GM19023 (cell line): ENCODE measurements around the gene PURA.
"Not testable (repeated sequence)": the region's sequence is repeated elsewhere in the genome, so short reads cannot be mapped to it uniquely, and the experiment has no call there.

ENCODE experiments used
- ATAC-seq: cut with Tn5 transposase; IDR thresholded peaks from one replicate; pipeline ENCODE4 v1.9.1; 2021; ENCODE audit warnings: mild to moderate bottlenecking, moderate library complexity; ENCODE audit not compliant: unreplicated experiment

Gene PURA

GRCh38 chr5:140134277-140134935 lies 20.5 kb downstream of the PURA start:
- ATAC-seq: no peak

DNA sequence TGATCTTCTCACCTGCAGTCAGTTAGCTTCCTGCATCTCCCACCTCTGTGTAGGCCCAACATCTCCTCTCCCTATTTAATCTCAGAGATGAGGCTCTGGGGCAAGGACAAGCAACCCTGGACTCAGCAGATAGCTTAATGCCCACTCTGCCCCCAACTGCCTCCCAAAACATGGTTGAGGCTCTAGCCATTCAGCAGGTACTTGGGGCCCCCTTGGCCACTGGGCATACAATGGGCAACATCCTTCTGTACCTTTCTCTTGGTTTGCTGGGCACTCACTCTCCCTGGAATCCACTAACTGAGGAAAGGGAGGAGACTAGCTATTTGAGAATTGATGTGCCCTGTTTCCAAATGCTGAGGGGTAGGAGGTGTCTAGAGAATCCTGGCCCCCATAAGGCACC lies 21.2 kb downstream of the PURA start:
- no peak for ATAC-seq

DNA sequence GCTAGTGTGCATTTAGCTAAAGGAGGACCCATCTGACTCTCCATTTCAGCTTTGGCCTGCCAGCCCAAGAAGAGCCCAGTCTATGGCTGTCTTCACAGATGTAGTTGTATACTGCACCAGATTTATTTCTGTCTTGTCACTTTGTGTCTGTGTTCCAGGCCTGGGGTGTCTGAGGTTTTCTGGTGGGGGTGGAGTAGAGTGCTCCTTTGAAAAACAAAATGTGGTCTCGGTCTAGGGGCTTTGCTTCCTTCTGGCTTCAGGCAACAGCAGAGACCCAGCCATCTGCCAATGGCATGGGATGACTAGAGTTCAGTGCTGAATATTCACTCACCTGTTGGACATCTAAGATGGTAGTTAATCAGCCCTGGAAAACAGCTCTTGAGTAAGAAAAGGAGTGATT lies 22.7 kb downstream of the PURA start:
- no peak for ATAC-seq

GRCh38 chr5:140140435-140140834 lies 26.5 kb downstream of the PURA start:
- ATAC-seq: no peak

DNA sequence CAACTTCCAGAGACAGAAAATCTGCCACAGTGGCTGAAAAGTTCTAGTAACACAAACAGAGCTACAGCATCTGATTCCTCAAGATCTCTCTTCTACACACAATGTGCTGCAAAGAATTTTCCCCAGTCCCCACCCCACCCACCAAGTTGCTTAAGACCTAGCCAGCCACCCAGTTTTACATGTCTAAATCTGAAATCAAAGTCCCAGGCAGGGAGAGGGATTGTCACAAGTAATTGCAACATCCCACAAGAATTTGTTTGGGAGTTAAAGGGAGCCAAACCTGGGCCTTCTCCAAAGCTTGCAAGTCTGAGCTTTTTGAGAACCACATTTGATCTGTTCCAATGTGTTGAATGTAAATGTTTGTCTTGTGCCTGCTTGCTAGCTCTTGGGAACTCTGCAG lies 27.3 kb downstream of the PURA start:
- no peak for ATAC-seq

- no peak for ATAC-seq
Measured at GRCh38 chr5:140142246-140142645, 28.3 kb downstream of the PURA start.

DNA sequence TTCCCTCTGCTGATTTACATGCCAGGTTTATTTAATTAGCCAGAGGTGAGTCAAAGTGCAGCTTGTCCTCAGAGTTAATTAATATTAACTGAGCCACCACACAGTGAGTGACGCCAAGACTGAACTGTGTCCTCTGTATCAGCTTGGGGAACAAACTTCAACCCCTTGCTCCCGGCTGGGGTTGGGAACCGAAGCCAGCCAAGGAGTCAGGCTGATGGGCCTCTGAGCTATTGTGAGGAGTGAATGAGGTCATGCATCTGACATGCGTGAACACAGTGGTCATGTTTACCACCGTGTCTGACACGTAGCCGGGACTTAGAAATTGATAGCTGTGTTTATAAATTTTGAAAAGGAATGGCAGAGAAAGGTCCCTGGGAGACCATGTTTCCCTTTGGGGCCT lies 28.9 kb downstream of the PURA start:
- no peak for ATAC-seq

DNA sequence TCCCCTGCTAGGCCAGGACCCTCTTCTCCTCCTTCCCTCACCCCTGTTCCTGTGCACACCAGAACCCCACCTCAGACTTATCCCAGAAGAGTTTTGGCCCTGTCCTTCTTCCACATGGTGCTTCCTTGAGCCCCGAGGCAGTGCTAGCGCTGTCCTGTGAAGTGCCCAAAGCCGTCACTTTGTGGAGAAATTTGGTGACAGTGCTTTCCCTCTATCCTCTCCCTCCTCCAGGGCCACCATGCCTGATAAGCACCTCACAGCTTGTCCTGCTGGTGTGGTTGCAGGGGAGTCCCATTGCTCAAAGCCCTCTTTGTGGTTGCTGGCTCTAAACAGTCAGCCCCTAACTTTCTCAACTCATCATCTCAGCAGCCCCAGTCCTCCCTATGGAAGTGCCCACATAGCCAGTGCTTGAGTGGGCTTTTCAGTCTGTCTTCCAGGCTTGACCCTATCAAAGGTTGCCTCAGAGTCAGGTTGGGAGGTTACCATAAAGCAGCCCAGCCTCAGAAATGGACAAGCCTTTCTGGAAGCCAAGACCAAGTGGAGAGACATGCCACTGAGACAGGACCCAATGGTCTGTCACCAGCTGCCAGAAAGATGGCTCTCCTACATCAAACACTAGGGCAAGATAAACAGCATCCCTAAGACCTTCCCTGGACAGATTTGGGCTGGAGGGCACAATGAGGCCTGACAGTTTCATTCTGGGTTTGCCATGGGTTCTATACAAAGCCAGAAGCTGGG lies 29.8 kb downstream of the PURA start:
- ATAC-seq: peak; percentile 8

GRCh38 chr5:140145256-140145655 lies 31.3 kb downstream of the PURA start:
- no peak for ATAC-seq

GRCh38 chr5:140145818-140146522 lies 32.1 kb downstream of the PURA start:
- peak; percentile 66 for ATAC-seq

DNA sequence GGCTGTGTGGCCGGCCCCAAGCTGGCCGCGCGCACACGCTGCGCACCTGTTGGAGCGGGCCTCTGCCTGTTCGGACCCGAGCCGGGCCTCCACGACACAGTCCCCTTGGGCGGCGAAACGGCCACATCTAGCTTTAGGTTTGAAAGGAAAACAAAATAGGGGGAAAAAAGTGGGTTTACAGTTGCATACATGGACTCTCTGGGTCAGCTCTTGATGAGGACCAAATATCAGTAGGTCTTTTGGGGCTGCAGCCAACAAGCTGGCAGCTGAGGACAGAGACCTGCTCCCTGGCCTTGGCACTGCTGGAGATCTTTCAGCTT lies 32.6 kb downstream of the PURA start:
- no peak for ATAC-seq

DNA sequence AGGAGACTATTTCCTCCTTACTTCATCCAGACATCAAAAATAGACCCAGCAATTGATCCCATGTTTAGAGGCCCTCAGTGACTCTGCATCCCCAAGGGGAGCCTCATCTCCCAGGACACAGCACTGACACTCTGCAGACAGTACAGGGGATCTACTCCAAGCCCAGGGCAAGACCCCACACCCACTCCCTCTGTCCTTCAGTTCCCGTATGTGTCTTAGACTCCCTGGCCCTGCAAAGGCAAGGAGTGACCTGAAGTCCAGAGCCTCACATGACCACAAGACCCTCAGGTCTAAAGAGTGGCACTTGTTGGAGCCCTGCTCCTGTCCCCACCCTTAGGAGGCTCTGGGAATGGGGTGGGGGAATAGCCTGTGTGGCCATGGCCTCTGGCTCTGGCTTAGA lies 33.6 kb downstream of the PURA start:
- ATAC-seq: no peak

DNA sequence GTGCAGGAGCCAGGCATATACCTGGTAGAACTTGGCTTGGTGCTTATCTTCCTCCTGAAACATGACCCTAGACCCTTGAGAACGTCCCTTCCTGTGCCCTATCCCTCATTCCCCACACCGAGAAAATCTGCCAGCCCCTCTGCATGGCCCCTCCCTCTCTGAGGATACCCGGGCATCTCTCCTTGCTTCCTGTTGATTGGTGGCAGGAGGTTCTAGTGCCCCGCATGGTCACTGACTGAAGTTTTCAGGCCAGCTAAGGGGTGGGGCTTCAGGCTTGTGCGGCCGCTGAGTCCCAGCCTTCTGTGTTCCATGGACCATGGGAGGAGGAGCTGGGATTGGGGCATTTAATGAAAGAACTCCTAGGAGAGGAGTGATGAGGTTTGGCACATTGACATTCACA lies 34.6 kb downstream of the PURA start:
- ATAC-seq: no peak

GRCh38 chr5:140150201-140150600 lies 36.3 kb downstream of the PURA start:
- no peak for ATAC-seq

DNA sequence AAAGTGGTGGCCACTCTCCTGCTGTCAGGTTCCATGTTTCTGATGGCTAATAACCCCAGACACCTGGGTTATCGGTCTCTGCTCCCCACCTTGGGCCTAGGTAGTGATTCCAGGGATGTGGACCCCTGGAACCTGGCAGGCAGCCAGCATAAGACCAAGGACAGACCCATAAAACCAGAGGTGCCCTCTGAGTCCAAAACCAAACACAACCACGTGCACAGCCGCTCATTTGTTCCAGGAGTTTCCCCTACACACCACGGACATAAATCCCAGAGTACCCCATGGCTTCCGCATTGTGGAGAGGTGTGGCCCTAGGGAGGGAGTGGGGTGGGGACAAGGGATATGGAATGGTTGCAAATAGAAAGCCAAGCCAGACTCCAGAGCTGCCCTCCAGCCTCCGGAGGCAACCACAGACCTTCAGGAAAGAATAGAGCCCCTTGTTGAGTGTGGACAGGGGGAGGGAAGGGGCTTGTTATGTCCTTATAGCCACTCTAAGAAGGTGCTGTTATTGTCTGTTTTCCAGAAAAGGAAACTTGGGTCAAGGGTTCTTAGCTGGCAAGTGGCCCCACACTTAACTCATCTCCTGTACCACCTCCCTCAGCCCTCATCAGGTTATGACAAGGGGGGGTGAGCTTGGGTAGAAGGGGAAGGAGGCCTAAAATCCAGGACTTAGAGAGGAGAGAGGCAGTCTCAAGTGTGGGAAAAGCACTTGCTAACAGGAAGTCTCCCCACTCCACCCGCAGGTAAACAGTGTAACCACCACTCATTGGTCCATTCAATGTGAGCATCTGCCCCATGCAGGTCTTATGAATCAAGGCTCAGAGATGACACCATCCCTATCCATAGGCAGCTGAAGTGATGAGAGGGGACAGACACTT lies 37.5 kb downstream of the PURA start:
- no peak for ATAC-seq

DNA sequence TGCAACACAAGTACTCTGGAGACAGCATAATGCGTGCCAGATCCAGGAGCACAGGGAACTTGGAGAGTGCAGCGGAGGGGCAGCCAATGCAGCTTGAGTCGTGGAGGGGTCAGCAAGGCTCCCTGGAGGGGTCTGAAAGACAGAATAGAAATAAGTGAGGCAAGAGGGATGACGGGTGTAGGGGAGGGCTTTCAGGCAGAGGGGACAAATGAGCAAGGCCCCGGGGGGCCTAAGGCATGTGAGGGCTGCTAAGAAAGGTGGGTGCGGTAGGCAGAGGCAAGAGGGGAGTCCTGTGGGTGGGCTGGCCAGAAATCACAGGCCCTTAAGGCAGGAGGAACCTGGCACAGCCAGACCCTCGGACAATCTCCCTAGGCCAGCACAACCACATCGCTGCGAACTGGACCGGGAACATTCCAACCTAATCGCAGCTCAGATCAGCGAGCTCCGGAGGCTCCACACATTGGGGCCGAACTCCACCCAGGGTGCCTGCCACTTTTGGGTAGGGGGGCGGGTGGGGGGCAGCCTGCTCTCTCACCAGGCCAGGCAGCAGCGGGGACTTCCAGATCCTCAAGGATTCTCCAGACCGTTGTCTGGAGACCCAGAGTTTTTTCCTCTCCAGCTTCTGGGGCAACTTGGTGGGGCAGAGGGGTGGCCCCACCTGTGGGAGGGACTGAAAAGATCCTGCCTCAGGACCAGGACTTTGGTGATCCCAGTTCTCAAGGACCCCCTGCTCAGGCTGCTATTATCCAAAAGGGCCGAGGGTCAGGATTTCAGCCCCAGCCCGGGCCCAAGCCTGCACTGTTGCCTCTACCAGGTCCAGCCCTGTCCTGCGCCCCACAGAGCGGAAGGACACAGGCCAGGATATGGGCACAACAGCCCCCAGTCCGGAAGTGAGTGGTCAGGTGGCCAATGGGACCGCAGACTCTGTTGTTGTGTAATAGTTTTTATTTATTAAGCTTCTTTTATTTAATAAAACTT lies 38.4 kb downstream of the PURA start:
- no peak for ATAC-seq

DNA sequence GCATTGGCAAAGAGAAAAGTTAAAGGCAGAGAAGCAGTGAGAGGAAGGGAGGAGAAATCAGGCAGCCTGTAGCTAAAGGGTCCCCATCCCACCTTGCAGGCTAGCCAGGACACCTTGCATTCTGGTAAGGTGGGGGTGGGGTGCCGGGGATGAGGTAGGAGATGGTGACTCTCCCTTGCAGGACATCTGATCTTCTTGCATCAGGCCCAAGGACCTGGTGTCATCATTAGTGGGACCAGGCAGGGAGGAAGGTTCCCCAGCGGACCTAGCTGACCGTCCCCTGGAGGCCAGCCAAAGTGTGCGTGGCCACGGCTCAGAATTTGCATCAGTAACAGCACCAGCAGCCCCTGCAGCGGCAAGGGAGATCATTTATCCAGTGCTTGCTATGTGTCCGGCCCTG lies 39.3 kb downstream of the PURA start:
- no peak for ATAC-seq

DNA sequence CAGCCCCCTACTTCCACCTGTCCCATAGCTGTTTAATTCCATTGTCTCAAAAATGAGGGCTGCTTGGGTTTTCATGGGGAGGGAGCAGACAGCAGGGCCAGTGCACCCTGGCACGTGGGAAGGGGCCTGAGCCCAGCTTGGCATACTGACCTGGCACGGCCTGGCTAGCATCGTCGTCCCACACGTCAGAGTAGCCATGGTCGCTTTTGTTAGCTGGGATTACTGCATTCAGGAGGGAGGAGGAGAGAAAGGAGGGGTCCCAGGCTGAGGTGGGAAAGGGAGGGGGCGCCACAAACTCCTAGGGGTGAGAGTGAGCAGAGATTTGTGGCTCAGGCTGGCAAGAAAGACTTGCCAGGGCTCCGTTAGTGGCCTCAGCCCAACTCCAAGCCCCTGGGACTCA lies 40.0 kb downstream of the PURA start:
- ATAC-seq: no peak

DNA sequence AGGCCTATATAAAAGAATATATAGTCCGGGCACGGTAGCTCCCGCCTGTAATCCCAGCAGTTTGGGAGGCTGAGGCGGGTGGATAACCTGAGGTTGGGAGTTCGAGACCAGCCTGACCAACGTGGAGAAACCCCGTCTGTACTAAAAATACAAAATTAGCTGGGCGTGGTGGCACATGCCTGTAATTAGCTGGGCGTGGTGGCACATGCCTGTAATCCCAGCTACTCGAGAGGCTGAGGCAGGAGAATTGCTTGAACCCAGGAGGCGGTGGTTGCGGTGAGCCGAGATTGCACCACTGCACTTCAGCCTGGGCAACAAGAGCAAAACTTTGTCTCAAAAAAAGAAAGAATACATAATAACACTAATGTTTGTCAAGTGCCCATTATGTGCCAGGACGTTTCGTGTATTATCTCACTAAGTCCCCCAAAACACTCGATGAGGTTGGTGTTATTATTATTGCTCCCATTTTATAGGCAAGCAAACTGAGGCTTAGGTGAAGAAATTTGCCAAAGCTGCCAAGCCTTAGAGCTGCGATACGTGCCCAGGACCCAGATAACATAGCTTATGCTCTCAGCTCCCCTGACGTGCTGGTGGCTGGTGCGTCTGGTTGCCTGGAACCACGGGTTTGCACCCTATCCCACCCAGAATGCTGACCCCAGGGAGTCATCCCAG lies 40.9 kb downstream of the PURA start:
- ATAC-seq: not testable (repeated sequence)
